Fibroblast of mammary gland (primary cell): Measurements from ENCODE around the gene MYO3A.

Source experiments
- DNase-seq: peaks from one replicate; pipeline ENCODE4 v3.0.0-alpha.2; 2010; ENCODE audit warnings: low read depth
- H3K4me3 ChIP-seq: 2 replicates; pipeline ENCODE4 v1.5.1; 2011; ENCODE audit warnings: low read depth, mild to moderate bottlenecking, low read length, moderate library complexity; ENCODE audit not compliant: control insufficient read depth
- TF ChIP-seq, protein P1 (sequence below): conservative IDR thresholded peaks from 2 replicates; pipeline ENCODE4 v1.5.1; 2011; ENCODE audit warnings: low read depth, low read length, inconsistent platforms; ENCODE audit not compliant: control insufficient read depth, insufficient read depth

Gene MYO3A

DNA sequence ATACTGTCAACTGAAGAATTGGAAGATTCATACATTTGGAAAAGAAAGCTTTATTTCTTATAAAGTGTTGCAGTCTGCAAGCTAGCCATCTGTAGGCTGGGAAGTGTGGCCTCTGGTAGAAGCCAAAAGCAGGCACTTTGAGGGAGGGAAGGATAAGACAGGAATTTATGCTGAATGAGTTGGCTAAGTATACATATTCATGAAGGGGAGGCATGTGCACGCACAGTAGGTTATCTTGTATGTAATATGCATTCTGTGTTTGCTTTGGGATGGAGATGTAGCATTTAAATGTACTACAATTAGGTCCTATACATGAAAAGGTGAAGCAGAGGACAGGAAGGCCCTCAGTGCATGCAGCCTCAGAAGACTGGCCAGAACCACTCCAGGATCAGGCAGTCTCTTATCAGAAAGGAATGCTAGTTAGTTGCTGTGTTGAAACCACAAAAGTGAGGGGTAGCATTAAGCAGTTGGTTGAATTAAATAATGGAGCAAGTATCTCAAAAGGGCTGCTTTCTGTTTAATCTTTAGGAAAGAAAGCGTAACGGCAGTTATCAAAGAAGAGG lies 40.9 kb downstream of the MYO3A start:
- DNase-seq, result no peak
- no peak overlapping the region for H3K4me3 ChIP-seq
- TF ChIP-seq, protein P1, sequence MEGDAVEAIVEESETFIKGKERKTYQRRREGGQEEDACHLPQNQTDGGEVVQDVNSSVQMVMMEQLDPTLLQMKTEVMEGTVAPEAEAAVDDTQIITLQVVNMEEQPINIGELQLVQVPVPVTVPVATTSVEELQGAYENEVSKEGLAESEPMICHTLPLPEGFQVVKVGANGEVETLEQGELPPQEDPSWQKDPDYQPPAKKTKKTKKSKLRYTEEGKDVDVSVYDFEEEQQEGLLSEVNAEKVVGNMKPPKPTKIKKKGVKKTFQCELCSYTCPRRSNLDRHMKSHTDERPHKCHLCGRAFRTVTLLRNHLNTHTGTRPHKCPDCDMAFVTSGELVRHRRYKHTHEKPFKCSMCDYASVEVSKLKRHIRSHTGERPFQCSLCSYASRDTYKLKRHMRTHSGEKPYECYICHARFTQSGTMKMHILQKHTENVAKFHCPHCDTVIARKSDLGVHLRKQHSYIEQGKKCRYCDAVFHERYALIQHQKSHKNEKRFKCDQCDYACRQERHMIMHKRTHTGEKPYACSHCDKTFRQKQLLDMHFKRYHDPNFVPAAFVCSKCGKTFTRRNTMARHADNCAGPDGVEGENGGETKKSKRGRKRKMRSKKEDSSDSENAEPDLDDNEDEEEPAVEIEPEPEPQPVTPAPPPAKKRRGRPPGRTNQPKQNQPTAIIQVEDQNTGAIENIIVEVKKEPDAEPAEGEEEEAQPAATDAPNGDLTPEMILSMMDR, result no peak

DNA sequence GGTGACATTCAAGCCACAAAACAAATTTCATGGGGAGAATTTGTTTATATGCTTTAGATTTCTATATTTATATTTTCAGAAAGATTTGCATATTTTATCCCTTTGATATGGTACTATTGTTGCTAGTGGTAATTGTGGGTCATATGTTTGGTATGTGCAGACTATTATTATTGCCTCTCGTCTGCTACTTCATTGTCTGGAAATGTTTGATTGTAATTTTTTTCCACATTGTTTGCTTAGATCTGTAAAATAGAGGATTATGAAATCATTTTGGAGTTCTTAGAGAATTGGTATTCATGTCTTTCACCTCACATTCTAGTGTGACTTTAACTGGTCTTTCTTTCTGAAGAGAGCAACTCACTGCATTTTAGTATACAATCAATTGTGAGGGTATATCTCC lies 44.7 kb downstream of the MYO3A start:
- no peak overlapping the region for H3K4me3 ChIP-seq
- TF ChIP-seq, protein P1, result no peak
- no peak for DNase-seq

DNA sequence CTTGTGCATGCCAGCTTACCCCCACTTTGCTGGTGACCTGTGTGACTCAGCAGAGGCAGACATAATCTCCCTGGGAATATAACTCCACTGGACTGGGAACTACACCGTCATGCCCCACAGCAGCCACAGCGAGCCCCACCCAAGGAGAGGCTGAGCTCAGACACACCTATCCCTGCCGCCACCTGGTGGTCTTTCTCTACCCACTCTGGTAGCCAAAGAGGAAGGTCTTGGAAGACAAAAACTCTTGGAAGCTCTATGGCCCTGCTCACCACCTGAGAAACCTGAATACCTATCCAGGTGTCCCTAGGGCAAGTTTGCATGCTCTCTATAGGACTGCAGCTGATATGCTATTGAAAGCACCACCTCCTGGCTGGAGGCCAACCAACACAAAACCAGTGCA lies 48.1 kb downstream of the MYO3A start:
- DNase-seq, result no peak
- TF ChIP-seq, protein P1, result no peak
- H3K4me3 ChIP-seq, result no peak overlapping the region

DNA sequence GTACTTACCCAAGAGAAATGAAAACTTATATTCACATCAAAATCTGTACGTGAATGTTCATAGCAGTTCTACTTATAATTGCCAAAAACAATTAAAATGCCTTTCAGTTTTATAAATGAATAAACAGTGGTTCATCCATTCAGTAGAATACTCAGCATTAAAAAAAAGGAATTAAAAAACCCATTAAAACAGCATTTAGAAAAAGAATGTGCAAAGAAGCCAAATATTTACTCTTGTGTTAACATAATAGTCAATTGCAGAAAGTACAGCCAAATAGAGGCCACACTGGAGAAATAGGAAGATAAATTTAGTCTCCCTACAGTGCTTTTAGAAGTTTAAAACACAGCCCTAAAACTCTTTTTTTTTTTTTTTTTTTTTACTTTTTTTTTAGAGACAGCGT lies 54.6 kb downstream of the MYO3A start:
- no peak overlapping the region for H3K4me3 ChIP-seq
- DNase-seq, result no peak
- TF ChIP-seq, protein P1, result no peak

DNA sequence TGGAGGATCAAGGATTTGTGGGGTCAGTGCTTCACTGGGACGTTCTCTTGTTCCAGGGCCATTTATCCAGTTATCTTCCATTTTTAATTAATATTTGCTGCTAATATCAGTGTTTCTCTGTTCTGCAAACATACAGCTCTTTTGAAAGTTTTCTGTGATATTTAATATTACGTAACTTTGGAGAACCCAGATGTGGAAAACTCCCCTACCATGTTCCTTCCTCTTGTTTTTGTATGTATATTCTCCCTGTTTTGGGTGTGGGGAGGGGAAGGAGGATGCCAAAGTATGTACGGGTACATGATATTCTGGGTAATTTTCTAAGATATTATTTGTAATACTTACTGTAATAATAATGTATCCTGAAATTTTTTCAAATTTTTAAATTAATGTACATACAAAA lies 55.9 kb downstream of the MYO3A start:
- DNase-seq, result no peak
- H3K4me3 ChIP-seq, result no peak overlapping the region
- TF ChIP-seq, protein P1, result no peak

DNA sequence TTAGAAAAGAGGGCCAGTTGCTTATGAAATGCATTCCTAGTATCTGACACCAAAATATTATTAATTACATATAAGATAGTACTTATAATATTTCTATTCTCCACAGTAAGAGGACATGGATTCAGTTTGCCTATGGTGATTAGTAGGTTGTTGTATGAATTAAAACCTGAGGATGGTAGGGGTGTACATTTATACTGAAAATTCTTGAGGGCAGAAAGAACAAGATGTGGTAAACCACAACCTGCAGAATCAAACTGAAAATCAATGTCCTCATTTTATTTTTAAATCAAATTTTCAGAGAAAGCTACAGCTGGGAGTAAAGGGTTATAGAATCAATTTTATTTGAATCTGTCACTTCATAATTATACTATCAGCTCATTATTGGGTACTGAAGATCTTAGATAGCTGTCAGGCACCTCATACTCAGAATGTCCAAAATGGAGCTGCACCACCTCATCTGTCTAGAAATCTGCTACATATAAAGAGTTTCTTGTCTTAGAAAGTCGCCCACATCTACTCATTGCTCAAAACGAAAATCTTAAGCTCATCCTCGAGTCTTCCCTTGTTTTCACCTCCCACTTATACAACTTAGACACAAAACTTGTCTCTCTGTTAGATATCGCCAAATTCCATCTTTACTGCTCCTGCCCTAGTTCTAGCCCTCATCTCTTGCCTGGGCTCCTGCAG lies 65.4 kb downstream of the MYO3A start:
- TF ChIP-seq, protein P1, result no peak
- DNase-seq, result no peak
- H3K4me3 ChIP-seq, result no peak overlapping the region
